ENCODE measurements around the gene RAP1GAP.
"Not testable (repeated sequence)": the region's sequence is repeated elsewhere in the genome, so short reads cannot be mapped to it uniquely, and the experiment has no call there.

Gene RAP1GAP

DNA sequence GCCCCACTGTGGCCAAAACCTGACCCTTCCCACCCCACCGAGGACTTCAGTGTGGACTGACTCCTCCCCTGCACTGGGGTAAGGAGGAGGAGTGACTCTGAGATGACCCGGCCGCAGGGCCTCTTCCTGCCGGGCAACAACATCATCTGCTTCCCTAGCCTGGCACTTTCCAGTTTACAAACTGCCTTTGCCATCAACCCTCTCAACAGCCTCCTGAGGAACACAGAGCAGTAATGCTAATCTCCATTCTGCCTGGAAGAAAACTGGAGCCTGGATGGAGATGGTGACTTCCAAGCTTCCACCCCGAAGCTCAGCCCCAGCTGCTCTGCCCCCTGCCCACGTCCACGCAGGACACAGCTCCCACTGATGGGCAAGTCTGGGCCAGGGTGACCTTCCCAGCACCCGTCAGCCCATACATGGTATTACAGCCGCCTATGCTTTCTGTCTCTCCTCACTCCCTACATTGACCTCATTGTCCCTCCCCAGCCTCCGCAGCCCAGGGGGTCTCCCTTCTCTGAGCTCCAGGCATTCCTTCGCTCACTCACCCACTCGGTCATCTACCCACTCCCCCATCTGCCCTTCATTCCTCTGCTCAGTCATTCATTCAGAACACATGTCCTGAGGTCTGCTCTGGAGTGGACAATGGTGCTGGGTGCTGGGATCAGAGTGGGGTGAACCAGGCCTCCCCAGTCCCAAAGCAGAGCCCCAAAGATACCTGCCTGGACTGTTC is 34.2 kb downstream of the RAP1GAP start:
- H3K4me3 ChIP-seq (ENCODE audit: low read depth, low read length) = no peak overlapping the region
- in situ Hi-C loops (cut with HindIII; ENCODE audit: low sequenced_read_pairs) = no loop called here
- TF ChIP-seq, protein P1, sequence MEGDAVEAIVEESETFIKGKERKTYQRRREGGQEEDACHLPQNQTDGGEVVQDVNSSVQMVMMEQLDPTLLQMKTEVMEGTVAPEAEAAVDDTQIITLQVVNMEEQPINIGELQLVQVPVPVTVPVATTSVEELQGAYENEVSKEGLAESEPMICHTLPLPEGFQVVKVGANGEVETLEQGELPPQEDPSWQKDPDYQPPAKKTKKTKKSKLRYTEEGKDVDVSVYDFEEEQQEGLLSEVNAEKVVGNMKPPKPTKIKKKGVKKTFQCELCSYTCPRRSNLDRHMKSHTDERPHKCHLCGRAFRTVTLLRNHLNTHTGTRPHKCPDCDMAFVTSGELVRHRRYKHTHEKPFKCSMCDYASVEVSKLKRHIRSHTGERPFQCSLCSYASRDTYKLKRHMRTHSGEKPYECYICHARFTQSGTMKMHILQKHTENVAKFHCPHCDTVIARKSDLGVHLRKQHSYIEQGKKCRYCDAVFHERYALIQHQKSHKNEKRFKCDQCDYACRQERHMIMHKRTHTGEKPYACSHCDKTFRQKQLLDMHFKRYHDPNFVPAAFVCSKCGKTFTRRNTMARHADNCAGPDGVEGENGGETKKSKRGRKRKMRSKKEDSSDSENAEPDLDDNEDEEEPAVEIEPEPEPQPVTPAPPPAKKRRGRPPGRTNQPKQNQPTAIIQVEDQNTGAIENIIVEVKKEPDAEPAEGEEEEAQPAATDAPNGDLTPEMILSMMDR (IDR thresholded peaks at IDR 0.05; ENCODE audit: low read depth, low read length) = no peak
- no peak for DNase-seq (ENCODE audit: low read depth, low spot score)

DNA sequence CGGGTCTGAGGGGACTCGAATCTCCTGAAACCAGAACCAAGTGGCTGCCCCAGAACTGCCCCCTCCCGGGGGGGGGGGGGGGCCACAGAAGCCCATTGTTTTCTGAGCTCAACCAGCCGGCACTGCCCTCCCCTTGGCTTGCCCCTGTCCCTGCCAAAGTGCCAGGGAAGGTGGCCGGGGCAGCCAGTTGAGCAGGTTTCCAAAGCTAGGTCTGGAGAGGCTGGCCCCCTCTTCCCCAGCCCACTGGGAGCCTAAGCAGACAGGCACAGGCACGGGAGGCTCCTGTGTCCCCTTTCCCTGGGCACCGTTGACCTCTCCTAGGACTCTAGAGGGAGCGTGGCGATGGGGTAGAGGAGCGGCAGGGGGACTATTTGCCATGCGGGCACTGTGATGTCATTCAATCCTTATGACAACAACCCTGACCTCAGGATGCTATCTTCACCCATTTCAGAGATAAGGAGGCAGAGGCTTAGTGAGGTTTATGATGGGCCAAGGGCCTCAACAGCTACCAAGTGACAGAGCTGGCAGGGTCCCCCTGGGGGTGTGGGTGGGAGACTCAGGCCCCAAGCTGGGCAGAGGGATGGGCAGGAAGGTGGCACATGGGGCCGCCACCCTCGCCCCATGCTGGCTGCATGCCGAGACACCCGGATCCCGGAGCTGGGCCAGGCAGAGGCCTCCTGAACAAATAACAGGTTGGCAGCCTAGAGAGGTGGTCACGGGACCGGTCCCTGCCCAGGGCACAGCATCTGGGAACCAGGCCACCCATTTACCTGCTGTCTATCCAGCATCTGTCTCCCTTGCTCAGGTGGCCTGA is 35.0 kb downstream of the RAP1GAP start:
- TF ChIP-seq, protein P1 (IDR thresholded peaks at IDR 0.05; ENCODE audit: low read depth, low read length) = no peak
- no peak for DNase-seq (ENCODE audit: low read depth, low spot score)
- in situ Hi-C loops (cut with HindIII; ENCODE audit: low sequenced_read_pairs) = no loop called here
- no peak overlapping the region for H3K4me3 ChIP-seq (ENCODE audit: low read depth, low read length)

DNA sequence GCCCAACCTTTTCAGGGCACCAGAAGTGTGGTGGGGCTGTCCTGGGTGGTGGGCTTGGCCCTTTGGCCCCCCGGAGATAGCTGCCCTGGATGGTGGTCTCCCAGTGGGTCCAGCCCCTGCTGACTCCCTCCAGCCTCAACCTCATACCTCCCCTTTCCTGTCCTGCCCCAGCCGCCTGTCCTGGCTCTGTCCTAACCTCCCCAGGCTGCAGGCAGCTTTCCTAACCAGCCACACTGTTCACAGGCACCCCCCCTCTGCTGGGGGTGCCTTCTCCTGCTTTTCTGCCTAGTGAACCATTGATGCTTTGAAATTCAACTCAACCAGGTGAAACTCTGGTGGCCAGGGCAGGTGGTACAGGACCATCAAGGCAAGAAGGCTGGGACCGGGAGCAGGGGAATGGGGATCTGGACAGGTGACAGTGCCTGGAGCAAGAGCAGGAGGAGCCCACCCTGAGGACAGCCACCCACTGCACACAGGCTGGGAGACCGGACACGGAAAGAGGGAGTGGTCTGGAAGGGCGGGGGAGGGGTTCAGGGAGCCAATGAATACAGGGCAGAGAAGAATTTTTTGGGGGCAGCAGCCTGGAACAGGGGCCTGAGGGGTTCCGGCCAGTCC is 35.9 kb downstream of the RAP1GAP start:
- in situ Hi-C loops (cut with HindIII; ENCODE audit: low sequenced_read_pairs) = no loop called here
- TF ChIP-seq, protein P1 (IDR thresholded peaks at IDR 0.05; ENCODE audit: low read depth, low read length) = no peak
- H3K4me3 ChIP-seq (ENCODE audit: low read depth, low read length) = no peak overlapping the region
- no peak for DNase-seq (ENCODE audit: low read depth, low spot score)

DNA sequence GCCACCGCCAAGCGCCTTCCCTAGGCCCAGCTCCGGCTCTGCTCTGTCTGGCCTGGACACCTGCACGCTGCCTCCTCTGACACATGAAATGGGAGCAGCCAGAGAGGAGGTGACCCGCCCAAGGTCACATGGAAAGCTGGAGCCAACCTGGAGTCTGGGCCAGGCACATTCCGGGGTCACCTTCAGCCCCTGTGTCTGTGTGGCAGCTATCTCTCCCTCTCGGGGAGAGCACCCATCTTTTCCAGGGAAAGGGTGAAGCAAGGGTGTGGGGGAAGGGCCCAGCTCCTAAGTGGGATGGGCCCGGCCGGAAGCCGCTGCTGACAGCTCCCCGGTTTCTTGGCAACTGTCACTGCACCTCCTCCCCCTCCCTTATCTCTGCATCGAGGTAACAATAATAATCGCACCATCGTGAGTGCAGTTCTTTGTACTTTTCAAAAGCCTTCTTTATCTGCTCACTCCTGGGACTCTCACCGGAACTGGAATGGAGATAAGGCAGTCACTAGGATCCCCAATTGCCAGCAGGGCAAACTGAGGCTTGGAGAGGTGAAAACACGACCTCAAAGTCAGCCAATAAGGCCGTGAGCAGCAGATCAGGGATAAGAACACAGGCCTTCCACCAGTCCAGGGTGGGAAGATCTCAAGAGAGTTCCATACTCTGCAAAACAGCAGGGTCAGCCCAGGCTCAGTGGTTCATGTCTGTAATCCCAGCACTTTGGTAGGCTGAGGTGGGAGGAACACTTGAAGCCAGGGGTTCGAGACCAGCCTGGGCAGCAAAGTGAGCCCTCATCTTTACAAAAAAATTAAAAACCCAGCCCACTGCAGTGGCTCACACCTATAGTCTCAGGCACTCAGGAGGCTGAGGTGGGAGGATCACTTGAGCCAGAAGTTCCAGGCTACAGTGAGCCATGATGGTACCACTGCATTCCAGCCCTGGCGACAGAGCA is 36.9 kb downstream of the RAP1GAP start:
- in situ Hi-C loops (cut with HindIII; ENCODE audit: low sequenced_read_pairs) = no loop called here
- no peak overlapping the region for H3K4me3 ChIP-seq (ENCODE audit: low read depth, low read length)
- TF ChIP-seq, protein P1 (IDR thresholded peaks at IDR 0.05; ENCODE audit: low read depth, low read length) = no peak
- DNase-seq (ENCODE audit: low read depth, low spot score) = no peak

DNA sequence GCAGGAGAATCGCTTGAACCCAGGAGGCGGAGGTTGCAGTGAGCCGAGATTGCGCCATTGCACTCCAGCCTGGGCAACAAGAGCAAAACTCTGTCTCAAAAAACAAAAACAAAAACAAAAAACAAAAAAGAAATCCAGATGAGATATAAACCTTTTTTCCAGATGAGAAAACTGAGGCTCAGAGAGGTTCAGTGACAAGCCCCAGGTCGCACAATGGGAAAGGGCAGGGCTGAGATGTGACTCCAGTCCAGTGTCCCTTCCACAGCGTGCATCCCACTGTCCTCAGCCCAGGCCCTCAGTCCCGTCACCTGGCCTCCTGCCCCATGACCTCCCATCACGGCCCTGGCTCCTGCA is 37.6 kb downstream of the RAP1GAP start:
- DNase-seq (ENCODE audit: low read depth, low spot score); in situ Hi-C loops (cut with HindIII; ENCODE audit: low sequenced_read_pairs); H3K4me3 ChIP-seq (ENCODE audit: low read depth, low read length): not testable (repeated sequence)

DNA sequence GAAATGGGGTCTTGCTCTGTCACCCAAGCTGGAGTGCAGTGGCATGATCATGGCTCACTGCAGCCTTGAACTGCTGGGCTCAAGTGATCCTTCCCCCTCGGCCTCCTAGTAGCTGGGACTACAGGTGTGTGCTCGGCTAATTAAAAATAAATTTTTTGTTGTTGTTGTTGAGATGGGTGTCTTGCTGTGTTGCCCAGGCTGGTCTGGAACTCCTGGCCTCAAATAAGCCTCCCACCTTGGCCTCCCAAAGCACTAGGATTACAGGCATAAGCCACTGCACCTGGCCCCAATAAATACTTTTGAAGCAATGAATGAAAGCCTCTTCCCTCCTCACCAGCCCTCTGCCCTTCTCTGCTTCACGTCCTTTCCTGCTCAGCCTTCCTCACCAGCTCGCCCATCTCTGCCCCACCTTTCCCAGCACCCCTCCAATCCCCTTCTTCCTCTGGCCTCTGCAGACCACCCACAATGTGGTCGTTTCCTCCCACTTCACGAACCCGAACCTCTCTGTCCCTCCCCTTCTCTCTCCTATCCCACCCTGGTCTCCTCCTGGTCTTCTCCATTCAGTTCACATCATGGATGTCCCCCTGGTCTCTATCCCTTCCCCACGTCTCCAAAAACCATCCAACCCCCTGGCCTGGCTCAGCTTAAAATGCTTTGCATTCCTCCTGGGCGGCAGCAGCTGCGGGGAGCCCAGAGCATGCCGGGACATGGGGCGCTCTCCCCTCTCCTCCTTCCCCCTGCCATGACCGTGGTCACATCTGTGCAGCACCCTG is 38.4 kb downstream of the RAP1GAP start:
- DNase-seq (ENCODE audit: low read depth, low spot score) = no peak
- H3K4me3 ChIP-seq (ENCODE audit: low read depth, low read length) = no peak overlapping the region
- in situ Hi-C loops (cut with HindIII; ENCODE audit: low sequenced_read_pairs) = no loop called here
- TF ChIP-seq, protein P1 (IDR thresholded peaks at IDR 0.05; ENCODE audit: low read depth, low read length) = no peak
